Endothelial cell of umbilical vein (primary cell): ENCODE data around the gene USP36. TPM values are rescaled to one million over a fixed set of nuclear protein-coding genes. Genes with fewer than 3 reads are reported as not detected.

Source experiments
- BruUV-seq: library from RNA; stranded (reverse); fragments of 400-500 nt; replicated peaks from 2 replicates; lab custom pipeline; 2021; lab: Mats Ljungman, UMichigan
- CTCF ChIA-PET: fragments of 300-600, 350-600 bp; sonication (Branson Sonifier 250); formaldehyde crosslinking; loops from one replicate; lab custom pipeline; 2021; ENCODE audit warnings: antibody characterized with exemption, inconsistent platforms; lab: Charles Lee
- POLR2A ChIA-PET: fragments of 300-600, 350-600 bp; sonication (Branson Sonifier 250); formaldehyde crosslinking; loops from one replicate; lab custom pipeline; 2021; ENCODE audit warnings: antibody characterized with exemption, inconsistent platforms; lab: Charles Lee
- DNase-seq: peaks from one replicate; pipeline ENCODE4 v3.0.0-alpha.2; 2011; ENCODE audit warnings: low read depth, low spot score
- FAIRE-seq: peaks from 2 replicates; lab custom pipeline; 2011; peaks lifted over from hg19 to GRCh38; lab: Jason Lieb, UNC
- H2AFZ ChIP-seq: 2 replicates; pipeline ENCODE4 v1.6.0; 2012; ENCODE audit warnings: low read depth, low read length, control low read depth, inconsistent platforms
- H3K27ac ChIP-seq: 2 replicates; pipeline ENCODE4 v1.5.1; 2011; ENCODE audit warnings: low read depth, mild to moderate bottlenecking, control low read depth, low read length, moderate library complexity; ENCODE audit not compliant: insufficient read depth
- H3K27me3 ChIP-seq, 2 experiments: 2 replicates each; pipeline versions ENCODE4 v1.6.0 to v1.6.1; 2011; ENCODE audit warnings: low read length in 2 of 2, mixed read lengths in 1 of 2; ENCODE audit not compliant: control insufficient read depth in 2 of 2, insufficient read depth in 2 of 2
- H3K36me3 ChIP-seq, 2 experiments: 2 replicates in 1 of 2; 3 replicates in 1 of 2; pipeline ENCODE4 v1.5.1; 2011; ENCODE audit warnings: low read length in 2 of 2, mild to moderate bottlenecking in 1 of 2, moderate library complexity in 1 of 2; ENCODE audit not compliant: control insufficient read depth in 2 of 2, insufficient read depth in 2 of 2; ENCODE audit errors: extremely low read depth in 1 of 2
- H3K4me1 ChIP-seq: 3 replicates; pipeline ENCODE4 v1.5.1; 2011; ENCODE audit warnings: mild to moderate bottlenecking, low read length; ENCODE audit not compliant: control insufficient read depth, insufficient read depth; ENCODE audit errors: extremely low read depth
- H3K4me2 ChIP-seq: 2 replicates; pipeline ENCODE4 v1.6.1; 2011; ENCODE audit warnings: low read length, control low read depth, mixed read lengths; ENCODE audit not compliant: insufficient read depth
- H3K4me3 ChIP-seq, 3 experiments: fragments of 200-600 bp in 1 of 3; sonication (generic), shearing (Covaris generic) in 1 of 3; replicated peaks in 1 of 3; 2 replicates each; pipeline ENCODE4 v1.5.1; 2011 to 2016; ENCODE audit warnings: control low read depth in 3 of 3, low read length in 3 of 3, mild to moderate bottlenecking in 2 of 3, inconsistent platforms in 1 of 3, low read depth in 1 of 3, moderate library complexity in 1 of 3; ENCODE audit not compliant: insufficient read depth in 1 of 3
- H3K79me2 ChIP-seq: 2 replicates; pipeline ENCODE4 v1.6.0; 2012; ENCODE audit warnings: low read length, inconsistent platforms; ENCODE audit not compliant: control insufficient read depth, insufficient read depth
- H3K9ac ChIP-seq: replicated peaks from 2 replicates; pipeline ENCODE3; 2011; ENCODE audit warnings: low read length, control low read depth; ENCODE audit not compliant: insufficient read depth; ENCODE audit errors: extremely low read depth
- H3K9me1 ChIP-seq: replicated peaks from 3 replicates; pipeline ENCODE4 v1.6.0; 2011; ENCODE audit warnings: mild to moderate bottlenecking, low read length; ENCODE audit not compliant: control insufficient read depth, insufficient read depth; ENCODE audit errors: extremely low read depth
- H3K9me3 ChIP-seq: replicated peaks from 2 replicates; pipeline ENCODE4 v1.5.1; 2012; ENCODE audit warnings: low read length, inconsistent platforms; ENCODE audit not compliant: control insufficient read depth, insufficient read depth
- H4K20me1 ChIP-seq: replicated peaks from 2 replicates; pipeline ENCODE3; 2011; ENCODE audit warnings: mild to moderate bottlenecking, low read length; ENCODE audit not compliant: control insufficient read depth, insufficient read depth; ENCODE audit errors: extremely low read depth
- CTCF ChIP-seq, 2 donors: IDR thresholded peaks; 1 replicate in 1 of 2; 2 replicates in 1 of 2; pipeline ENCODE4 v1.5.1; 2011; ENCODE audit warnings: low read length in 2 of 2, mild to moderate bottlenecking in 2 of 2, moderate library complexity in 2 of 2, control low read depth in 1 of 2, inconsistent platforms in 1 of 2, low read depth in 1 of 2; ENCODE audit not compliant: insufficient read depth in 1 of 2; ENCODE audit errors: extremely low read depth in 1 of 2
- EZH2 ChIP-seq: IDR thresholded peaks from 2 replicates; pipeline ENCODE4 v1.6.1; 2012; ENCODE audit warnings: borderline replicate concordance, low read depth, mild to moderate bottlenecking, moderate library complexity, low read length, inconsistent platforms; ENCODE audit not compliant: severe bottlenecking
- FOS ChIP-seq: IDR thresholded peaks from 2 replicates; pipeline ENCODE4 v1.6.1; 2011; ENCODE audit warnings: mild to moderate bottlenecking, low read length, moderate library complexity, borderline replicate concordance; ENCODE audit not compliant: insufficient read depth
- GATA2 ChIP-seq: IDR thresholded peaks from 2 replicates; pipeline ENCODE4 v1.7.0; 2011; ENCODE audit warnings: low read depth, mild to moderate bottlenecking, moderate library complexity, mixed read lengths, low read length; ENCODE audit not compliant: insufficient read length, insufficient read depth
- JUN ChIP-seq: IDR thresholded peaks from 2 replicates; pipeline ENCODE4 v1.6.1; 2011; ENCODE audit warnings: borderline replicate concordance, low read depth; ENCODE audit not compliant: insufficient read length, insufficient read depth
- MAX ChIP-seq: IDR thresholded peaks from 2 replicates; pipeline ENCODE4 v1.6.1; 2011; ENCODE audit not compliant: insufficient read depth, insufficient read length
- MYC ChIP-seq: IDR thresholded peaks from one replicate; pipeline ENCODE4 v1.6.1; 2011; ENCODE audit warnings: mild to moderate bottlenecking, low read depth, low read length
- POLR2A ChIP-seq: IDR thresholded peaks from 2 replicates; pipeline ENCODE4 v1.6.1; 2012; ENCODE audit warnings: low read depth, mild to moderate bottlenecking, control low read depth, low read length
- POLR2AphosphoS5 ChIP-seq: IDR thresholded peaks from 2 replicates; pipeline ENCODE4 v1.6.1; 2012; ENCODE audit warnings: low read depth, mild to moderate bottlenecking, control low read depth, low read length, moderate library complexity; ENCODE audit not compliant: insufficient read depth
- dilution Hi-C: fragments of 300-500 bp; cut with MboI; formaldehyde crosslinking; loops from one replicate; pipeline ENCODE4 v1.15.0; 2019; ENCODE audit warnings: low sequenced_read_pairs; ENCODE audit not compliant: extremely low pct_ligation_motif_present
- intact Hi-C: fragments of 100-400 bp; cut with micrococcal nuclease; formaldehyde crosslinking; loops from one replicate; pipeline ENCODE4 v1.10.0; 2022
- polyA plus RNA-seq, 4 experiments: library from polyadenylated mRNA; depleted of rRNA in 3 of 4; stranded (reverse) in 3 of 4; unstranded in 1 of 4; fragments of >200 nt; gene quantifications; 2 replicates each; pipeline versions ENCODE4 v1.2.1 to v1.2.3, GENCODE V29; 2011 to 2012; ENCODE audit warnings: missing spikeins in 1 of 4
- total RNA-seq: library from RNA; stranded (reverse); gene quantifications from 2 replicates; pipeline ENCODE4 v1.2.3, GENCODE V29; 2021

USP36 gene
- total and polyA plus RNA-seq, 2 donors (not counting 3 experiments of a cell fraction or from before 2014, with no cell fraction given), result 29.8 to 46.6 TPM

GRCh38 chr17:78774453-78774852 is 66.2 kb downstream of the USP36 start:
- CTCF ChIA-PET, result no interaction called here
- no peak overlapping the region for H3K4me2 ChIP-seq
- H4K20me1 ChIP-seq, result no peaks in the 10 kb centered on the region
- dilution Hi-C loops (no loop called here), intact Hi-C loops (no loop called here)
- no peak overlapping the region for H3K27ac ChIP-seq
- H3K9me3 ChIP-seq, result no peaks in the 10 kb centered on the region
- no peak for FAIRE-seq
- peaks cover 10% of the 10 kb centered on the region for H3K4me1 ChIP-seq
- H3K27me3 ChIP-seq, result no peaks in the 10 kb centered on the region
- BruUV-seq, result no TSS peak
- no peak overlapping the region for H3K4me3 ChIP-seq
- TF ChIP-seq JUN (no peak), GATA2 (no peak), POLR2A (no peak), MYC (no peak), MAX (no peak), EZH2 (no peak), CTCF (IDR thresholded peaks at IDR 0.05; ENCODE audit: extremely low read depth in 1 of 2, insufficient read depth in 1 of 2, low read depth in 1 of 2, low read length in 2 of 2) (no peak), FOS (no peak), POLR2AphosphoS5 (no peak)
- H2AFZ ChIP-seq, result no peak overlapping the region
- no peaks in the 10 kb centered on the region for H3K9me1 ChIP-seq
- no peaks in the 10 kb centered on the region for H3K36me3 ChIP-seq
- H3K79me2 ChIP-seq, result peaks cover 11% of the 10 kb centered on the region
- DNase-seq, result no peak
- POLR2A ChIA-PET, result no interaction called here
- H3K9ac ChIP-seq, result no peak overlapping the region
